ENCODE results near the gene PCCA.
"Not testable (repeated sequence)": the region's sequence is repeated elsewhere in the genome, so short reads cannot be mapped to it uniquely, and the experiment has no call there.

PCCA gene

DNA sequence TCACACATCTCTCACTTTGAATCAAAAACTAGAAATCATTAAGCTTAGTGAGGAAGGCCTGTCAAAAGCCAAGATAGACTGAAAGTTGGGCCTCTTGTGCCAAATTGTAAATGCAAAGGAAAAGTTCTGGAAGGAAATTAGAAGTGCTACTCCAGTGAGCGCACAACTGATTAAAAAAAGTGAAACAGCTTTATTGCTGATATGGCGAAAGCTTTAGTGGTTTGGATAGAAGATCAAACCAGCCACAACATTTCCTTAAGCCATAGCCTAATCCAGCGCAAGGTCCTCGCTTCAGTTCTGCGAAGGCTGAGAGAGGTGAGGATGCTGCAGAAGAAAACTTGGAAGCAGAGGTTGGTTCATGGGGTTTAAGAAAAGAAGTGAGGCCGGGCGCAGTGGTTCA, 7.6 kb downstream of the PCCA start:
- DNase-seq (ENCODE audit: low read depth in 2 of 2): no peak

DNA sequence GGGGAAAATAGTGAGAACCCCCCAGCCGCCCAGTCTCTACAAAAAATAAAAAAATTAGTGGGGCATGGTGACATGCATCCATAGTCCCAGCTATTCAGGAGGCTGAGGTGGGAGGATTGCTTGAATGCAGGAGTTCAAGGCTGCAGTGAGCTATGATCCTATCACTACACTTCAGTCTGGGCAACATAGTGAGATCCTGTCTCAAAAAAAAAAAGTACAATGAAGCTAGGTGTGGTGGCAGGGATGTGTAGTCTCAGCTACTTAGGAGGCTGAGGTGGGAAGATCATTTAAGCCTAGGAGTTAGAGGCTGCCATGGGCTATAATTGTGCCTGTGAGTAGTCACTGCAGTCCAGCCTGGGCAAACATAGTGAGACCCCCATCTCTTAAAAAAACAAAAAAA, 8.9 kb downstream of the PCCA start:
- DNase-seq (ENCODE audit: low read depth in 2 of 2): no peak

DNA sequence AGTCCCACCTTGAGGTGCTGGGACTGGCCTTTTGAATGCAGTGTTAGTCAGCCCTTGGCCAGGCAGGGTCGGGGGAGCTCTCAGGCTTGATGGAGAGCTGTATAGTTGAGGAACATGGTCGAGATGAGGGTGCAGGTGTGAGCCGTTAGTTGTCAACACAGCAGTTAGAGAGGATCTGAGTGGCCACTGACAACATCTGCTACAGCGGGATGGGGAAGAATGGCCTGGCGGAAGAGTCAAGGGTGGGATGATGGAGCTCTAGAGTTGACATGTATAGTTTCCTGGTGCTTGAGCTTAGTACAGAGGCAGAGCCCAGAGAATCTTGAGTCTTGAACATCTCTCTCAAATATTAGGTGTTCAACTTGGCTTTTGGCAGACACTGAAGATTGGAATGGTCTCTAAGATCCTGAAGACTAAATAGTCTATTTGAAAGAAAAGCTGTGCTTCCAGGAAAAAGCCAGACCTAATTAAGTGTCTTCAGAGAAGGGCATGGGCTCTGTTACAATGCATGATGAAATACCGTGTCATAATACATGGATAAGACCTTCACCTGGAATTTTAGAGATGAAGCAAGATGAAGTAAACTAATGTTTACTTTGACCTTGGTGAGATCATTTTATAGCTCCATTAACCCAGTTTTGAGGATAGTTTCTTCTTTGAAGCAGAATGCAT, 9.7 kb downstream of the PCCA start:
- DNase-seq (ENCODE audit: low read depth in 2 of 2): no peak

DNA sequence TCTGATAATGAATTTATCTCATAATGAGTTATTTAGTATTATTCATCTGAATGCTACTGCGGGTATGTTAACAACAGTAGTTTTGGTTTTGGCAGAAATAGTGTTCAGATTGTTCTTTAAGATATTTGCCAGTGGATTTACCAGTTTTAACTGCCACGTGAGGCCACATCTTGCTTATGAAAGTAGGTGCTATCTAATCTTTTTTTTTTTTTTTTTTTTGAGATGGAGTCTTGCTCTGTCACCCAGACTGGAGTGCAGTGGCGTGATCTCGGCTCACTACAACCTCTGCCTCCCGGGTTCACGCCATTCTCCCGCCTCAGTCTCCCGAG, 10.2 kb downstream of the PCCA start:
- not testable (repeated sequence) for DNase-seq (ENCODE audit: low read depth in 2 of 2)

DNA sequence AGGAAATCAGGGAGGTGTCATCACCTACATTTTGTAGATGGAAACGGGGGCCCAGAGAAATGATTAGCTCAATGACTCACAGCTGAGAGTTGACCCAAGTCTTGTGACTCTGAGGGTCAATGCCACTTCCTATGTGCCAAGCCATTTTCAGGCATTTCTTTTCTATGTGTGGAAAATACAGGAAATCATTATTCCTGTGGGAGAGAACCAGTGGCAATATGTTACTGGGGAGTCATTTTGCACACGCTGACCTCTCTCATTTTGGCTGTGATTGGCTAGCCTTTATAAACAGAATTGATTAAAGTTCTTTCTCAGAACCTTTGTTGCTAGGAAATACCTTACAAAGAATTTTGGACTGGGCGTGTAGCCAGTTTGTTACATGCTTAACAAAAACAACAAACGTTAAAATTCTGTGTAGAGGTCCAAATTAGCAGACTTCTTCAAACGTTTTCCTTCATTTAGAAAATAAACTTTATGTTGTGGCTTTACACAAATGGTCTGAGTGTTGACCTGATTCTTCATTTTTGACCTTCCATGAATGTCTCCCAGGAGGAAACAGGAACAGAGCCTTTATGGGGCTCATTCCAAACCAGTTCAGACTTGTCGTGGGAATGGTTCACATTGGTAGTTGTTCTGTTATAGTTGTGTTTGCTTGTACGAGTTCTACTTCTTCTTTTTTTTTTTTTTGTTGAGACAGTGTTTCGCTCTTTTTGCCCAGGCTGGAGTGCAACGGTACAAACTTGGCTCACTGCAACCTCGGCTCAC, 11.4 kb downstream of the PCCA start:
- DNase-seq (ENCODE audit: low read depth in 2 of 2): no peak

DNA sequence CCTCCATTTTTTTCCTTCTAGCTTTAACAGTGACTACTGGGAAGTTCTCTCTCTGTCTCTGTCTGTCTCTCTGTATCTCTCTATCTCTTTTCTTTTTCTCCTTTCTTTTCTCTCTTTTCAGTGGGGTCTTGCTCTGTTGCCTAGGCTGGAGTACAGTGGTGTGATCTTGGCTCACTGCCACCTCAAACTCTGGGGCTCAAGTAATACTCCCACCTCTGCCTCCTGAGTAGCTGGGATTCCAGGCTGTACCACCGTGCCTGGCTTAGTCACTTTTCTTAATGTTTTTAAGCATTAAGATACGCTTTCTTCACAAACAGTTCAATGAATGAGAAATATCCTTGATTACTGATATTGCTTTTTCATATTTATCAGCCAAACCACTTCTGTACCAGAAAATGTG, 13.1 kb downstream of the PCCA start:
- no peak for DNase-seq (ENCODE audit: low read depth in 2 of 2)

DNA sequence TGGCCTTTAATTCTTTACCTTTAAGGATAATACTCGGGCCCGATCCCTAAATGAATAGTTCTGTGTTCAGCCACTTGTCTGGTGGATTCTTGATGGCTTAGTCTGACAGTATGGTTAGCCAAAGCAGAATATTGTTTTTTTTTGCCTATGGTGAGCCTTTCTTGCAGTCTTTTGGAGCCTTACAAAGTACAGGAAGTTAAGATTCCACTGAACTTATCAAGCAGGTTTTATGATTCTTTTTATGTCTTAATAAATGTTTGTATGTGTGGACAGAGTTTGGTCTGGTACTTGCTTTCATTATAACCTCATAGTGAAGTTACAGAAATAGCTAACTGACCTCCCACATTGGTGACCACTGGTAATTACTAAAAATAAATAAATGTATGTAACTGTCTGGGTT, 17.1 kb downstream of the PCCA start:
- no peak for DNase-seq (ENCODE audit: low read depth in 2 of 2)

DNA sequence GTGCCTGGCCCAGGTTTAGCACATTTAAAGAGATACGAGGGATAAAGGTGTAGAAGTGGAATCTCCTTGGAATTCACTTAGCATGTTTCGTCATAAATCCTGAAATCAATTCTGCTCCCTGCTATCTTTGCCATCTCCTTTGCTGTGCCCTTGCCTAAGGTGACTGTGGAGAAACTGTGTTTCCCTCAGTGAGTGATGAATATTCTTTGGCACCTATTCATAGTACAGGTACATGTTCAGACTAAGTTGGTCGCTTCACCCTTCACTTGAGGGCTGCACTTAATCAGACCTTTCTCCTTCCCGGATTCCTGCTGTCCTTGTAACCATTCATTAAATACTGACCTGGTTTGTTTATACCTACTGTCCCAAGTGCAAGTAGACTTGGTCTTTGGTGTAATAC, 17.8 kb downstream of the PCCA start:
- no peak for DNase-seq (ENCODE audit: low read depth in 2 of 2)

DNA sequence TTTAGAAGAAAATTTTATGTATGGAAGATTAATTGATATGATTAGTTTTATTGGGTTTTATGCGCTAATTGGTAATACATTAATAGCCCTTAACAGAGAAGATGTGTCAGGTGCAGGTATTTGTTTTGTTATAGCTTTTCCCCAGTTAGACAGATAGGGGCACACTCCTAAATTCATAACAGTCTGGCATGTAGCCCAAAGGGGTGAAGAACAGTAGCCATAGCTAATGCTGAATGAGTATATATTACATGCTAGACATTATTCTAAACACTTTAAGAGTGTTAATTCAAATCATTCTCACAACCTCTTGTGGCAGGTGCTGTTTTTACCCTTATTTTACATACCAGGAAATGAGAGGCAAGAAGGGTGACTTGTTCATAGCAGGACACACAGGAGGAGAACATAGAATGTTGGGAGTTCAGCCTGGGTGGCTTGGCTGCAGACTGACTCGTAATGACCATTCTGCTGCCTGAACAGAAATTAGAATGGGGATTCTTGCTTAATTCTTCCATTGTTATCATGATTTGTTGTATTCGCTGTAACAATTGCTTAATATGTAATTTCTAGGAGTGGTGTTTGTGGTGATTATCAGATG, 20.1 kb downstream of the PCCA start:
- DNase-seq (ENCODE audit: low read depth in 2 of 2): no peak

DNA sequence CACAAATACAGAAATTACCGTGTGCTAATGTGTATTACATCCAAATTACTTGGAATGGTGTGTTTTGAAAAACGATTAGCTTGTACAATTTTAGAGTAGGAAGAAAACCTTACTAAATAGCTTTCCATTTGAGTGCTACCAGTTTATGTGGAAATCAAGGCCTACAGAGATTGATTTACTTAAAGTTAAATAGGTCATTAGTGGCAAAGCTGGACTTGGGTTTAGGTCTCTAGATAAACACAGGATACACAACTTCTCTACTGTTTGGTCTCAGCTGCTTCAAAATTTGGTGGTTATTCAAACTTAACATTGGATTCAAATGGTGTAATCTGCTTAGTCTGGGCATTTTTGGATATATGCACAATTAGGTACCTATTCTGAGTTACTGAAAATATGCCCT, 21.4 kb downstream of the PCCA start:
- DNase-seq (ENCODE audit: low read depth in 2 of 2): no peak

DNA sequence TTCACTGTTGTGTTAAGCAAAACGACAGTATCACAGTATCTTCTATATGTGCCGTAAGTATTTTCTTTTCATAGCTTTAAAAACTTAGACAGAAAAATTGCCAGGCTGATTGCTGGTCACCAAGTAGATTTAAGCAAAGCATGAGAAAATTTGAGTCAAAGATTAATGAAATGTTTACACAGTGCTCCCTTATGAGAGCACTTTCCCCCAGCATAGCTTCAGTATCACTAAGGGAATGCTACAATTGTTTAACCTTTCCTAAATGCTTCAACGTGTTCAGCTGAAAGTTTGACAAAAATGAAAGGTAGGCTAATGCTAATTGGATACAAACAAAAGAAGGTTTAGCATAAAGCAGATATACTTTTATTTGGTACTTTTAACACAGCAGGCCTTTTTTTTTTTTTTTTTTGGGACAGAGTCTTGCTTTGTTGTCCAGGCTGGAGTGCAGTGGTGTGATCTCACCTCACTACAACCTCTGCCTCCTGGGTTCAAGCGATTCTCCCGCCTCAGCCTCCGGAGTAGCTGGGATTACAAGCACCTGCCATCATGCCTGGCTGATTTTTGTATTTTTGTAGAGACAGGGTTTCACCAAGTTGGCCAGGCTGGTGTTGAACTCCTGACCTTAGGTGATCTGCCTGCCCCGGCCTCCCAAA, 23.4 kb downstream of the PCCA start:
- DNase-seq (ENCODE audit: low read depth in 2 of 2): no peak

DNA sequence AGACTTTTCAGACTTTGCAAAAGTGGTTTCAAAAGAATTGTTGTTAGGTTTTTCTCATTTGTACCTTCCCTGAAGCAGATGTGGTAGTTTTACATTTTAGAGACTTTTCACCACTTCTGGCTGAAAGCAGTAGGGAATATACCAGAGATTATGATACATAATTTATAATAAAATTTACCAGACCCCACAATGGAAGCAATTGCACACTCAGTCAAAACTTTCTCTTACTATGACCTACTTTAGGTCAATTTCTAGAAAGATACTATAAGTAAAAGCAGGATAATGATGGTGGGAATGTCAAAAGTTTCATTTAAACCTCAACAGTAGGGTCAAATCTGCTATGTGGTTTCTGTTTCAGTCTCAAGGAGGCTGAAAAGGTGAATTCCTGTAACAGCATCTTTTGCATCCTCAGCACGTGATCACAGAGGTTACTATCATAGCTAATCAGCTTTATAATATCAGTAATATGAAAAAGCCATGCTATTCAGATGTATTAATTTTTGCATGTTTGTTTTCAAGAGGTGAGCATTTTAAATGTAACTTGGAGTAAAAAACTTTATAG, 26.9 kb downstream of the PCCA start:
- DNase-seq (ENCODE audit: low read depth in 2 of 2): no peak

DNA sequence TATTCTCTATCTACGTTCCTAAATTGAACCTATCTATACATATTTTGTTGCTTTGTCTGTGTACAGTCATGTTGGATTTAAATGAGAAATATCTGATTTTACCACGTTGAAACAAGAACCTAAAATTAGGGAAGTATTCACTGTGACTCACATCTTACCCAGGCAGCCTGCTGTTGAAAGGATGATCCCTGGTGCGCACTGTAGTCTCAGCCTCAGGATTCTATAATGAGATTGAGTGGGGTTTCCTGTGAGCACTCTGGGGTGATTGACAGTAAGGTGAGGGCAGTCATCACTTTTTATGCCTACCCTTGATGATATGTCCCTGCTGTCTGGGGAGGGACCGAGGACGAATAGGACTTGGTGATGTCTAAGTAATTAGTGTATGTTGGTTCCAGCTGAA, 35.4 kb downstream of the PCCA start:
- DNase-seq (ENCODE audit: low read depth in 2 of 2): no peak

DNA sequence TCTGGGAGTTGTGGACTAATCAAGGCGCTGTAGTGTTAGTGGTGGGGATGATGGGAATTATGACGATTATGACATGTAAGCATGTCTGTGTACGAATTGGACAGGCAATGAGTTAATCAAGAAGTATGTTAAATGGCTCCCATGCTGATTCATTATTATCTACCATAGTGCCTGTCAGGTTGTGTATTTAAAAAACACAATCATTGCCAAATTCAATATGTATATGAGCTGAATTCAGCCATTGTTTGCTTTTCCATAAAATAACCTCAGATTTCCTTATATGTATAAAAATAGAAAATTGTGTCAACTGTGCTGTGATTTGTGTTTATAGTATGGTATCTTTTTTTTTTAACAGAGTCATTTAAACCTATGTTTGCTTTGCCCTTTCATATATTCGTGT, 37.1 kb downstream of the PCCA start:
- DNase-seq (ENCODE audit: low read depth in 2 of 2): no peak

DNA sequence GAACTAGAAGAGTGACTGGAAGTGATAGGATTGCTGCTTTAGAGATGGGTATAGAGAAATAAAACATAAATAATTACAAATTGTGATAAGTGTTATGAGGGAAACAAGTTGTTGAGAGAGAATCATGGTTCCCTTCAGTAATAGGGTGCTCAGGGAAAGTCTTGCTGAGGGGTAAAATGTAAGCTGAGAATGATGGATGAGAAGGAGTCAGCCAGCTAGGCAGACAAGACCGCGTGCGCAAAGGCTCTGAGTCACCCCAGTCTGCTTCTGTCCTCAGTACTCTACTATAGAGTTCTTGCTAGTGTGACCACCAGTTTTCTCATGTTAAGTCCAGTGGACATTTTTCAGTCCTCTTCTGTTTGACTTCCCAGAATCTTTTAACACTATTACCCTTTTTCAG, 39.5 kb downstream of the PCCA start:
- no peak for DNase-seq (ENCODE audit: low read depth in 2 of 2)

DNA sequence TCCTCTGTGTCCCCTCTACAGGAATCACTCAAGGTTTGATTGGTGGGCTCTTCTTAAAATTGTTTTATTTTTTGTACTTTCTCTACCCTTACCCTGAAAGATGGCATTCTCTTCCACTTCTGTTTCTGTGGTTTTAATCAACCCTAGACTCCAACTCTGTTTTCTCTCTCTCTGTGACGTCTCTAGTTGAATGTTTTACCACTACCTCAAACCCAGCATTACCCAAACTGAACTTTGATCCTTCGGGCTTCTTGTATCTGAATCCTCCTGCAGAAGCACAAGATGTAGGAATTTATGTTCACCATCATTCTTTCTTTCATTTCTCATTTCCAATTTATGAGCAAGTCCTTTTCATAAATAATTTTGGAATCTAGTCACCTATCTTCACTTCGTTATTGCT, 39.9 kb downstream of the PCCA start:
- DNase-seq (ENCODE audit: low read depth in 2 of 2): no peak

DNA sequence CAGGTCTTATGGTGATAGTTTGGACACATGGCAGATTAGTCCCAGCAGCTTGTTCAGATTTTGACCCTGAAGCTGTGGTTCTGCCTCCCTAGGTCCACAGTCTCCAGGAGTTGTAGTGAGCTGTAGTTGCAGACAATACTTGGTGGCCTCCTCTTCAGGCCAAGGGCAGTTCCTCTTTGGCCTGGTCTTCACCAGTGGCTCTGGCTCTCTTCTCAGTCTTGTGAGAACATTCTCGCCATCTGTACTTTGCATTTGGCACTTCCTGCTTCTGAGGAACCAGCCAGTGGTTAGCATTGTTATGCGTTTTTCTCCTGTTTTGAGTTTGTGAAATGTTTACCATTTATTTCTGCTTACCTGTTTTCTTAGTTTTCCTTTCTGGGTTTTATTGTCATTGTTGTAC, 40.7 kb downstream of the PCCA start:
- DNase-seq (ENCODE audit: low read depth in 2 of 2): no peak

DNA sequence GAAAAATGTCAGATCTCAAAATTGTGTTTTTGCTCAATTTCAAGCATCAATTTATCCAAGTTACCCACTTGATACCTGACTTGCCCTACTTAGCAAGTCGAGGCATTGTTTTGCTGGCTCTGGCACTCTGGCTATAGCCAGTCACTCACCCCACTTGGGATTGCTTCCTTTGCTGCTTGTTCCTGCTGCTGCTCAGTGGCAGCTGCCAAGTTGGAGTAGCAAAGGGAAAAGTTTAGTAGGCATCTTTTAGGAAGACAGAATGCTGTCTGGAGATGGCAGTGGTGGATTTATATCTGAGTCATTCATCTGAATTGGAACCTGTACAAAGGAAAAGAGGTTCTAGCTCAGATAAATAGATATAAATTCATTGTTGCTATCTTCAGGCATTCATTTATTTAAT, 41.2 kb downstream of the PCCA start:
- no peak for DNase-seq (ENCODE audit: low read depth in 2 of 2)

DNA sequence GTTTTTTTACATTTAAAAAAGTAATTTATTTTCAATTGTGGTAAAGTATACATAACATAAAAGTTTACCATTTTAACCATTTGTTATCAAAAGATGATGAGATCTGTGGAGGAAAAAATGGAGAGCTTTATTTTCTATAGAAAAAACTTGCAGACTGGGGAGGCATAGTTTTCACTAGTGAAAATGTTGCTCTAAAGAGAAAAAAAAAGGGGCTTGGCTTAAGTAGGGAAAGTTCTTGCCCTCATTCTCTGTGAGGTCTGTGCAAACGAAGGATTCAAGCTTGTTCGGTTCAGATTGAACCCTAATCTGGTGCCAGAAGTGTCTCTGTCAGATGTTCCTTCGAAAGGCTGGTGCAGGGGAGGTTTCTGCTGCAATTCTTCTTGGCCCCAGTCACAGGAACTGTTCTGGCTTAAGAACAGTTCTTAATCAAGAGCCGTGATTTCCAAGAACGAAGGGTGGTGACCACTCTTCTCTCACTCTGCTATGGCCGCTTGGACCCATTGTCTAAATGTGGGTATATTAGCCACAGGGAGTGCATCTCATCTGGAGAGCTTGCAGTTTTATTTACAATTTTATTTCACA, 42.1 kb downstream of the PCCA start:
- DNase-seq (ENCODE audit: low read depth in 2 of 2): no peak

DNA sequence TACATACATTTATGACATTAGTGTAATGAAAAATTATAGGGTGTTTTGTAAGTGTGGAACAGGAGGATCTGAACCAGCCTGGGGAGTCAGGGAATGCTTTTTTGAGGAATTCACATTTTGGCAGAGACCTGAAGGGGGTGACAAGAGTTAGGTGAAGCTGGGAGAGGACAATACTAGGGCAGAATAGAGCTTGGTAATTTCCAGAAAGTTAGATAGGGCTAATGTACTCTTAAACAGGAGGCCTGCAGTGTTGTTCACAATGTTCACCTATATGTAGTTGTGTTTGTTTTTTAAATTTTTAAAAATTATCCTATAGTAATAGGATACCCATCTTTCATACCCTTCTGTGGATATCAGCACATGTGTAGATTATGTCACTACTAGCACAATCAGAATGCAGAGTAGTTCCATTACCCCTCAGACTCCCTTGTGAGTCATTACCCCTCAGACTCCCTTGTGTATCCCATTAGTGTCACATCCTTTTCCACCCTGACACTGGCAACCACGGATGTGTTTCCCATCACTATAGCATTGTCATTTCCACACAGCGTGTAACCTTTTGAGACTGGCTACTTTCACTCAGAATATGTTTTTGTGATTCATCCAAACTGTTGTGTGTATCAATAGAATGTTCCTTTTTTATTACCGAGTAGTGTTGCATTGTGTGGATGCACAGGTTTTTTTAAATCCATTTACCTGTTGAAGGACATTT, 43.1 kb downstream of the PCCA start:
- no peak for DNase-seq (ENCODE audit: low read depth in 2 of 2)

DNA sequence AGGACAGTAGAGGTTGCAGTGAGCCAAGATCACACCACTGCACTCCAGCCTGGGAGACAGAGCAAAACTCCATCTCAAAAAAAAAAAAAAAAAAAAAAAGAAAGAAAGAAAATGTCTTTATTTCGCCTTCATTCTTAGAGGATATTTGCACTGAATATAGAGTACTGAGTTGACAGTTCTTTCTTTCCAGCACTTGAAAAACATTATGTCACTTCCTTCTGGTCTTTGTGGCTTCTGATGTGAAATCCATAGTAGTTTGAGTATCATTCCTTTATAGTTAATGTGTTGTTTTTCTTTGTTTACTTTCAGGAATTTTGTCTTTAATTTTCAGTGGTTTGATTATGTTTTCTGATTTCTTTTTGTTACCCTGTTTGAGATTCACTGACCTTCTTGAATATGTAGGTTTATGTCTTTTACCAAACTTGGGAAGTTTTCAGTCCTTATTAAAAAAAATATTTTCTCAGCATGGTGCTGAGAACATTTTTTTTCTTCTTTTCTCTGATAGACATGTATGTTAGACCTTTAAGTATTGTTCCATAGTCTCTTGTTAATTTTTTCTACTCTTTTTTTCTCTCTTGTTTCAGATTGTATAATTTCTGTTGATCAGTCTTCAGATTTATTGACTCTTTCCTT, 50.1 kb downstream of the PCCA start:
- no peak for DNase-seq (ENCODE audit: low read depth in 2 of 2)
